Measurements from ENCODE around the gene TXNRD2.

The TXNRD2 gene

GRCh38 chr22:19868333-19868732 lies 73.3 kb downstream of the TXNRD2 start:
- Histone ChIP-seq H2AFZ (ENCODE audit: low read length, unreplicated experiment) (no peak overlapping the region), H3K4me1 (ENCODE audit: control insufficient read depth, insufficient read depth, low read length, unreplicated experiment) (no peaks in the 10 kb centered on the region), H3K36me3 (ENCODE audit: insufficient read depth, low read length) (no peaks in the 10 kb centered on the region), H3K79me2 (ENCODE audit: control insufficient read depth, insufficient read depth, low read length, unreplicated experiment) (no peaks in the 10 kb centered on the region), H3K27me3 (ENCODE audit: insufficient read depth, low read length) (no peaks in the 10 kb centered on the region), H3K27ac (ENCODE audit: low read depth, low read length) (no peak overlapping the region), H3K4me3 (ENCODE audit: low read depth, low read length) (no peak overlapping the region)

- Histone ChIP-seq H3K4me1 (ENCODE audit: control insufficient read depth, insufficient read depth, low read length, unreplicated experiment) (no peaks in the 10 kb centered on the region), H3K79me2 (ENCODE audit: control insufficient read depth, insufficient read depth, low read length, unreplicated experiment) (no peaks in the 10 kb centered on the region), H2AFZ (ENCODE audit: low read length, unreplicated experiment) (no peak overlapping the region), H3K27me3 (ENCODE audit: insufficient read depth, low read length) (no peaks in the 10 kb centered on the region), H3K27ac (ENCODE audit: low read depth, low read length) (no peak overlapping the region), H3K36me3 (ENCODE audit: insufficient read depth, low read length) (no peaks in the 10 kb centered on the region), H3K4me3 (ENCODE audit: low read depth, low read length) (no peak overlapping the region)
These were observed 74.0 kb downstream of the TXNRD2 start for GRCh38 chr22:19867617-19868016.

- H3K4me3 ChIP-seq (ENCODE audit: low read depth, low read length), result no peak overlapping the region
- no peaks in the 10 kb centered on the region for H3K27me3 ChIP-seq (ENCODE audit: insufficient read depth, low read length)
- no peaks in the 10 kb centered on the region for H3K79me2 ChIP-seq (ENCODE audit: control insufficient read depth, insufficient read depth, low read length, unreplicated experiment)
- no peaks in the 10 kb centered on the region for H3K36me3 ChIP-seq (ENCODE audit: insufficient read depth, low read length)
- H2AFZ ChIP-seq (ENCODE audit: low read length, unreplicated experiment), result no peak overlapping the region
- H3K4me1 ChIP-seq (ENCODE audit: control insufficient read depth, insufficient read depth, low read length, unreplicated experiment), result no peaks in the 10 kb centered on the region
- H3K27ac ChIP-seq (ENCODE audit: low read depth, low read length), result no peak overlapping the region
These were observed 75.0 kb downstream of the TXNRD2 start for GRCh38 chr22:19866665-19867009.

DNA sequence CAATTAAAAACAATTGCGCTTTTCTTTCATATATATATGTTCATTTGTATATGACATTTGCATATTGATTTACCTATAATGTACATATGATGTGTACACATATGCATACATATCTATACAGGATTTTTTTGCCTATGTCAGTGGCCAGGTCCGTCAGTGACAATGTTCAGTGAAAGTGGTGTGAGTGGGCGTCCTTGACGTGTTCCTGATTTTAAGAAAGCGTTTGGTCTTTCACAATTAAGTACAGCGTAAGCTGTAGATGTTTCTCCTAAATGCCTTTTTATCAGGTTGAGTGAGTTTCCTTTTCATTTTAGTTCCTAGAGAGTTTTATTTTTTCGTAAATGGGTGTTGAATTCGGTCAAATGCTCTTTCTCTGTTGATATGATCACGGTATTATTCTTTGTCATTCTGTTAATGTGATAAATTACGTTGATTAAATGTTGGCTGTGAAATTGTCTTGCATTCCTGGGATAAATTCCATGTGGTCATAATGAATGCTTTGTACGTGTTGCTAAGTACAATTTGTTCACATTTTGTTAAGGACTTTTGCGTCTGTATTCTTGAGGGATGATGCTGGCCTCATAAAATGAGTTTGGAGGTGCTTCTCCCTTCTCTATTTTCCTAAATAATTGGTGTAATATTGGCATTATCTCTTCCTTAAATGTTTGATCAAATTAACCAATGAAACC lies 76.3 kb downstream of the TXNRD2 start:
- Histone ChIP-seq H2AFZ (ENCODE audit: low read length, unreplicated experiment) (no peak overlapping the region), H3K4me3 (ENCODE audit: low read depth, low read length) (no peak overlapping the region), H3K27ac (ENCODE audit: low read depth, low read length) (no peak overlapping the region), H3K79me2 (ENCODE audit: control insufficient read depth, insufficient read depth, low read length, unreplicated experiment) (no peaks in the 10 kb centered on the region), H3K27me3 (ENCODE audit: insufficient read depth, low read length) (no peaks in the 10 kb centered on the region), H3K36me3 (ENCODE audit: insufficient read depth, low read length) (no peaks in the 10 kb centered on the region), H3K4me1 (ENCODE audit: control insufficient read depth, insufficient read depth, low read length, unreplicated experiment) (no peaks in the 10 kb centered on the region)

DNA sequence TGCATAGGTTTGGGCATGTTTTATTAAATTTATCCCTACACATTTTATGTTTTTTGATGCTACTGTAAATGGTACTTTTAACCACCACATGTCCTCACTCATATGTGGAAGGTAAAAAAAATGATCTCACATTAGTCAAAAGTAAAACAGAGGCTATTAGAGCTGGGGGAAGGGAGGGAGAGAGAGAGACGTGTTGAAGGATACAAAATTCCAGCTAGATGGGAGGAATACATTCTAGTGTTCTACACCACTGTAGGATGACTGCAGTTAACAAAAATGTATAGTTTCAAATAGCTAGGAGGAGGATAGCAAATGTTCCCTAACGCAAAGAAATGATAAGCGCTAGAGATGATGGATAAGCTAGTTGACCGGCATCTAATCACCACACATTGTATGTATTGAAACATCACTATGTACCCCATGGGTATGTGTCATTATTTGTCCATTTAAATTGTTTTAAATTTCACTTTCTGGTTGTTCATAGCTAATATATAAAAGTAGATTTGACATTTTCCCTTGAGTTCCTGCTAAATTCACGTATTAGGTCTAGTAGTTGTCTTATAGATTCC lies 77.0 kb downstream of the TXNRD2 start:
- Histone ChIP-seq H2AFZ (ENCODE audit: low read length, unreplicated experiment) (no peak overlapping the region), H3K79me2 (ENCODE audit: control insufficient read depth, insufficient read depth, low read length, unreplicated experiment) (no peaks in the 10 kb centered on the region), H3K4me1 (ENCODE audit: control insufficient read depth, insufficient read depth, low read length, unreplicated experiment) (no peaks in the 10 kb centered on the region), H3K4me3 (ENCODE audit: low read depth, low read length) (no peak overlapping the region), H3K27ac (ENCODE audit: low read depth, low read length) (no peak overlapping the region), H3K36me3 (ENCODE audit: insufficient read depth, low read length) (no peaks in the 10 kb centered on the region), H3K27me3 (ENCODE audit: insufficient read depth, low read length) (no peaks in the 10 kb centered on the region)

- Histone ChIP-seq H3K4me1 (ENCODE audit: control insufficient read depth, insufficient read depth, low read length, unreplicated experiment) (no peaks in the 10 kb centered on the region), H3K79me2 (ENCODE audit: control insufficient read depth, insufficient read depth, low read length, unreplicated experiment) (no peaks in the 10 kb centered on the region), H3K36me3 (ENCODE audit: insufficient read depth, low read length) (no peaks in the 10 kb centered on the region), H3K27ac (ENCODE audit: low read depth, low read length) (no peak overlapping the region), H2AFZ (ENCODE audit: low read length, unreplicated experiment) (no peak overlapping the region), H3K4me3 (ENCODE audit: low read depth, low read length) (no peak overlapping the region), H3K27me3 (ENCODE audit: insufficient read depth, low read length) (no peaks in the 10 kb centered on the region)
These were observed 78.0 kb downstream of the TXNRD2 start for GRCh38 chr22:19863571-19863970.

GRCh38 chr22:19862619-19863246 lies 78.9 kb downstream of the TXNRD2 start:
- H2AFZ ChIP-seq (ENCODE audit: low read length, unreplicated experiment), result no peak overlapping the region
- no peaks in the 10 kb centered on the region for H3K79me2 ChIP-seq (ENCODE audit: control insufficient read depth, insufficient read depth, low read length, unreplicated experiment)

GRCh38 chr22:19859861-19860510 lies 81.6 kb downstream of the TXNRD2 start:
- Histone ChIP-seq H2AFZ (ENCODE audit: low read length, unreplicated experiment) (no peak overlapping the region), H3K4me1 (ENCODE audit: control insufficient read depth, insufficient read depth, low read length, unreplicated experiment) (peaks cover 6% of the 10 kb centered on the region), H3K36me3 (ENCODE audit: insufficient read depth, low read length) (no peaks in the 10 kb centered on the region), H3K27ac (ENCODE audit: low read depth, low read length) (no peak overlapping the region), H3K4me3 (ENCODE audit: low read depth, low read length) (no peak overlapping the region), H3K79me2 (ENCODE audit: control insufficient read depth, insufficient read depth, low read length, unreplicated experiment) (peaks cover 11% of the 10 kb centered on the region), H3K27me3 (ENCODE audit: insufficient read depth, low read length) (no peaks in the 10 kb centered on the region)

More at GRCh38 chr22:19862619-19863246, 78.9 kb downstream of the TXNRD2 start:
- Histone ChIP-seq H3K27me3 (ENCODE audit: insufficient read depth, low read length) (no peaks in the 10 kb centered on the region), H3K4me1 (ENCODE audit: control insufficient read depth, insufficient read depth, low read length, unreplicated experiment) (no peaks in the 10 kb centered on the region), H3K36me3 (ENCODE audit: insufficient read depth, low read length) (no peaks in the 10 kb centered on the region), H3K27ac (ENCODE audit: low read depth, low read length) (no peak overlapping the region), H3K4me3 (ENCODE audit: low read depth, low read length) (no peak overlapping the region)

DNA sequence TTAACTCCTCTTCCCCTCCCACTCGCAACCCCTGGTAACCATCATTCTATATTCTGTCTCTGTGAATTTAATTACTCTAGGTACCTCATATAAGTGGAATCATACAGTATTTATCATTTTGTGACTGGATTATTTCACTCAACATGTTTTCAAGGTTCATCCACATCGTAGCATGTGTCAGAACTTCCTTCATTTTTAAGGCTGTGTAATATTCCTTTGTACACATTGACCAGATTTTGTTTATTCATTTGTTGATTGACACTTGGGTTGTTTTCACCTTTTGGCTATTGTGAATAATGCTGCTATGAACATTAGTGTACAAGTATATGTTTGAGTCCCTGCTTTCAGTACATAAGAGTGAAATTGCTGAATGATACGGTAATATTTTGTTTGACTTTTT lies 84.2 kb downstream of the TXNRD2 start:
- Histone ChIP-seq H2AFZ (ENCODE audit: low read length, unreplicated experiment) (no peak overlapping the region), H3K36me3 (ENCODE audit: insufficient read depth, low read length) (no peaks in the 10 kb centered on the region), H3K79me2 (ENCODE audit: control insufficient read depth, insufficient read depth, low read length, unreplicated experiment) (peaks cover 33% of the 10 kb centered on the region), H3K27me3 (ENCODE audit: insufficient read depth, low read length) (no peaks in the 10 kb centered on the region), H3K27ac (ENCODE audit: low read depth, low read length) (no peak overlapping the region), H3K4me1 (ENCODE audit: control insufficient read depth, insufficient read depth, low read length, unreplicated experiment) (peaks cover 6% of the 10 kb centered on the region), H3K4me3 (ENCODE audit: low read depth, low read length) (no peak overlapping the region)

DNA sequence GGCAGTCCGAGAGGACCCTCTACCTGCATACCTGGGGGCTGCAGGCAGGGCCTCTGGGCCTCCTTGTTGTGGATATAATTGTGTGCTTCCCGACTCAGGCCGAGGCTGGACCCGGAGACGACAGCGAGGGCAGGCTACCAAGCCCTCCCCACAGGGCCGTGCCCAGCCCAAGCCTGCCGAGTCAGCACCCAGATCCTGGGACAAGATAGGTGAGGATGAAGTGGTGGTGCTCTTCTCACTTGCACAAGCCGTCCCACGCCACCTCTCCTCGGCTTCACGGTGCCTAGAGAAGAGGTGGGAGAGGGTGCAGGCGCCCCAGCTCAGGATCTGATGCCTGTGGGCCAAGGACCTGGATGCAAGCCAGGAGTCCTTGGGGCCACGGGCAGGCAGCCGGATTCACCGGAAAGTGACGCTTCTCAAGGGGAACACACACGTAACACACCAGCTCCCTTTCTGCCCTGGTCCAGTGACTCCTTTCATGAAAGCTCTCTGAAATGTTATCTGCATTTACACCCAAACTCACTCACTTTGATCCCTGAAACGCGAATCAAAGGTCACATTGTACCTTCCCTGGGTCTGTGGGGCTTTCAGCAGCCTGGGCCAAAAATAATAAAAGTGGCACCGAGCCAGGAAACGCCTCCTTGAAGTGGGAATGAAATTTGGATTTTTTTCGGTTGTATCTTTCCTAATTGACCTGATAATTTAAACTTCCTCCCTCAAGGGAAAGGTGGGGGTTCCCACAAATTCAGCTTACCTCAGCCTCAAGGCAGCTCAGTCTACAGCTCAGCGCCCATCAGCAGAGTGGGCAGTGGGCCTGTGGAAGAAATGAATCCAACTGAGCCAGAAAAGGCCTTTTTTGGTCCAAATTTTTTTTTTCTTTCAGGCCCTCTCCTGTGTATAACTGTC lies 85.9 kb downstream of the TXNRD2 start:
- Histone ChIP-seq H3K4me1 (ENCODE audit: control insufficient read depth, insufficient read depth, low read length, unreplicated experiment) (peaks cover 6% of the 10 kb centered on the region), H3K27ac (ENCODE audit: low read depth, low read length) (peak overlapping the region; percentile 87), H3K79me2 (ENCODE audit: control insufficient read depth, insufficient read depth, low read length, unreplicated experiment) (peaks cover 47% of the 10 kb centered on the region), H2AFZ (ENCODE audit: low read length, unreplicated experiment) (peak overlapping the region; percentile 31), H3K4me3 (ENCODE audit: low read depth, low read length) (peak overlapping the region; percentile 94), H3K36me3 (ENCODE audit: insufficient read depth, low read length) (no peaks in the 10 kb centered on the region), H3K27me3 (ENCODE audit: insufficient read depth, low read length) (no peaks in the 10 kb centered on the region)
